IPS-15b (cell line): Measurements from ENCODE around the gene TH.
"Not testable (repeated sequence)": the region's sequence is repeated elsewhere in the genome, so short reads cannot be mapped to it uniquely, and the experiment has no call there.

Source experiments
- H3K27me3 ChIP-seq: one replicate; pipeline ENCODE4 v1.6.1; 2013; ENCODE audit warnings: low read length; ENCODE audit not compliant: control insufficient read depth, insufficient read depth
- H3K36me3 ChIP-seq: one replicate; pipeline ENCODE4 v1.6.1; 2013; ENCODE audit warnings: low read length; ENCODE audit not compliant: control insufficient read depth, insufficient read depth
- H3K4me1 ChIP-seq: one replicate; pipeline ENCODE4 v1.6.1; 2013; ENCODE audit warnings: mild to moderate bottlenecking, low read length; ENCODE audit not compliant: control insufficient read depth, insufficient read depth
- H3K4me3 ChIP-seq: one replicate; pipeline ENCODE4 v1.5.1; 2013; ENCODE audit warnings: low read depth, low read length
- H3K9ac ChIP-seq: one replicate; pipeline ENCODE4 v1.6.1; 2013; ENCODE audit warnings: low read depth, mild to moderate bottlenecking, low read length
- H3K9me3 ChIP-seq: one replicate; pipeline ENCODE4 v1.6.1; 2013; ENCODE audit warnings: mild to moderate bottlenecking, low read length; ENCODE audit not compliant: control insufficient read depth, insufficient read depth

The TH gene

DNA sequence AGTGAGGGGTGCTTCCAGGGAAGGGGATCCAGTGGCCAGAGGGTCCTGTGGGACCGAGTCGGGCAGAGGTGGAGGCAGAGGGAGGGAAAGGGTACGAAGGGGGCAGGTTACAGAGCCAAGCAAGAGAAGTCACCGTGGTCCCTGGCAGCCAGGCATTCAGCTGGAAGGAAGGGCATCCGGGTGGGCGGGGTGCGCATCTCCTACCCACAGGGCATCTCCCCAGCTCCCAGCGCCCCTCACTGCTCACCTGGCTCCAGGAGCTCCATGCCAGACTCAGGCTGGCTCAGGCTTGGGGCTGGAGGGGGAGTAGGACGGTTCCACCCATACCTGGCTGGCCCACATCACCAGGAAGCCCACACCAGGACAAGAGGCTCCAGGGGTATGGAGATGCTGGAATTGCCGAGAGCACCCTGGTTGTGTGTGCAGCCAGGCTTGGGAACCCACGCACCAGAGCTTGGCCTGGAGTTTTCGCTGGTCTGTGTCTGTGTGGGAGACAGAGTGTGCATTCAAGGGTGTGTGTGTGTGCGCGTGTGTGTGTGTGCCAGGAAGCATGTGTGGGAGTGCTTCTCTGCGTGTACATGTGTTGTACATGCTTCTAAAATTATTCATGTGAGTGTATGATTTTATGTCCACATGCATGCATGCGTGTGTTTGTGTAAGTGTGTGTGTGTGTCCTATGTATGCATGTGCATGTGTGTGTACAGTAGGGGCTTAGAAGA is 6.6 kb upstream of the TH start:
- not testable (repeated sequence) for H3K9ac ChIP-seq, H3K27me3 ChIP-seq, H3K9me3 ChIP-seq, H3K36me3 ChIP-seq, H3K4me3 ChIP-seq, H3K4me1 ChIP-seq

DNA sequence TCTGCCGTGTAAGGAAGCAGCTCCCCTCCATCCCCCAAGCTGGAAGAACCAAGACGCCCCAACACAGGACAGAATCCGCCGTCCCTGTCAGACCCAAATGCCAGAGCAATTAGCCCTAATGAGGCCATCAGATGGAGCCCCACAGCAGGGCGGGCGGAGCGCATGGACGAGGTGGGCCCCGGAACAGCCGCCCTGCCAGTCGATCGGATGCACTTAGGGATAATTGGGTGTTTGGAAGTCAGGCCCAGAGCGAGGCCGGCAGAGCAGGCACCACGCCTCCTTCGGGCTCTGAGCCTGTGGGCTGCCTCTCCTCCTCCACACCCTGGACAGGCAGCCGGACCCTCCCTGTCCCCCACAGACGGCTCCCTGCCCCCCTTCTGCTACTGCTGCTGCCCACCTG is 5.5 kb upstream of the TH start:
- Histone ChIP-seq H3K4me3 (no peak overlapping the region), H3K4me1 (no peaks in the 10 kb centered on the region), H3K9ac (no peak overlapping the region), H3K36me3 (no peaks in the 10 kb centered on the region), H3K9me3 (no peaks in the 10 kb centered on the region), H3K27me3 (no peaks in the 10 kb centered on the region)

DNA sequence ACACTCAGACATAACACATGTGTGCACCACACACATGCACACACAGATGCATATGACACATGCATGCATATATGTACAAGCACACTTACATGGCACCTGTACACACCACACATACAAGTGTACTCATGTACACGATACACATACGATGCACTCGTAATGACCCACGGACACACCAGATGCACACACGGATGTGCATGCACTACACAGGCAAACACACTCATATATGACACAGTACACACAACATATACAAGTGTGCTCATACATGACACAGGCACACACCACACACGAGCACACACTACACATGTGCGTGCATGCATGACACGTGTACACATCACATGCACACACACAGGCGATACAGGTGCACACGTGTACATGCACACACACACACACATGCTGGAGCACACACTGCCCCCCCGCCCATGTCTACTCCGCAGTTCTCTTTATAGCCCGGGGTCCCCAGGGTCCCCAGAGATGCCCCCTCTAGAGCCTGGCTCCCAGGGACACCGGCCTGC is 4.8 kb upstream of the TH start:
- no peak overlapping the region for H3K9ac ChIP-seq
- no peaks in the 10 kb centered on the region for H3K4me1 ChIP-seq
- no peaks in the 10 kb centered on the region for H3K27me3 ChIP-seq
- H3K4me3 ChIP-seq, result no peak overlapping the region
- H3K36me3 ChIP-seq, result no peaks in the 10 kb centered on the region
- no peaks in the 10 kb centered on the region for H3K9me3 ChIP-seq

DNA sequence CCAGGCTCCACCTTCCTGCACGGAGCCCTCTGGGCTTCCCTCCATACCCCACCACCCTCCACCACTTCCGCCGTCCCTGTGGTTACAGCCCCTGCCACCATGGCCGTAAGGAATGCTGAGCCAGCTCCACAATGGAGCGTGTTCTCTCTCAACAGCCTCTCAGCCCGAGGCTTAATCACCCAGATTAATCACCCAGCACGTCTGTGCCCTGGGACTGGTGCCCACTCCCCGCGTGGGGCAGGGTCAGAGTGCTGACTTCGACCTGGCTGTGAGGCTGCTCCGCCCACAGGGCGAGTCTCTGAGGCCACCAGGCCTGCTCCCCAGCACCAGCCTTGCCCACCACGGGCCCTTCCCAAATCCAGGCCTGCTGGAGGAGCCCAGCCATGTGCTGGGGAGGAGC is 4.0 kb upstream of the TH start:
- Histone ChIP-seq H3K27me3 (no peaks in the 10 kb centered on the region), H3K9me3 (no peaks in the 10 kb centered on the region), H3K36me3 (no peaks in the 10 kb centered on the region), H3K4me1 (no peaks in the 10 kb centered on the region), H3K4me3 (no peak overlapping the region), H3K9ac (no peak overlapping the region)

DNA sequence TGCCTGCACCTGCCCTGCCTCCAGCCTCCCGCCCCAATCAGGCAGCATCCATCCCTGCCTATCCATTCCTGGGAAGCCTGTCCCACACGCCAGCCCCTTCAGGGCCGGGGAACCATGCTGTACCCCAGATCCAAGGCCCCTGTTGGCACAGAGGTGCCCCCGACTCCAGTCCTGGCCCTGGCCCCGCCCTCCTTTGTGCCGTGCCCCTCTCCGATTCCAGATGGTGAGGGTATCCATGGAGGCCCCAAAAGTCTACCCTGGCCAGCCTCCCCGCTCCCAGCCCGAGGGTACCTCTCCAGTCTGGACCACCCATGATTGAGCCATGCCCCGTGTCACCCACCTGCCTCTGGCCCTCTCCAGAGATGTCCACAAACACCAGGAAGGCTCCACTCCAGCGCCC is 2.7 kb upstream of the TH start:
- Histone ChIP-seq H3K9me3 (no peaks in the 10 kb centered on the region), H3K27me3 (no peaks in the 10 kb centered on the region), H3K9ac (no peak overlapping the region), H3K4me1 (no peaks in the 10 kb centered on the region), H3K4me3 (no peak overlapping the region), H3K36me3 (no peaks in the 10 kb centered on the region)

DNA sequence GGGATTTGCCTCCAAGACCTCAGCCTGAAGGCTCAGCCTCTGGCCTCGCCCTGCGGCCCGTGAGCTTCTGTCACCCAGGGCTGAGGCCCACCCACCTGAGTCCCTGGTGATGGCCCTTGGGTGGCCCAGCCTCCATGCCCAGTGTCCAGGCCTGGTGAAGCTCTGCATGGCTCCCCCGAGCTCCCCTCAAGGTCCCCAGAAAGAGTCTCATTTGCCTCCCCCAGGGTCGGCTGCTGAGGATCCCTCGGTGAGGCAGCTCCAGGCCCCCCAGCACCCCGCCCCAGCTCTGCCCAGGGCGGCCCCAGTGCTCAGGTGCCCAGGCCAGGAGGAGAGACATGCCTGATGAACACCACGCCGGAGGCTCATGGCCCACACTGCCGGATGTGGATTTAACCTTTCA is 2.1 kb upstream of the TH start:
- no peaks in the 10 kb centered on the region for H3K9me3 ChIP-seq
- no peaks in the 10 kb centered on the region for H3K27me3 ChIP-seq

DNA sequence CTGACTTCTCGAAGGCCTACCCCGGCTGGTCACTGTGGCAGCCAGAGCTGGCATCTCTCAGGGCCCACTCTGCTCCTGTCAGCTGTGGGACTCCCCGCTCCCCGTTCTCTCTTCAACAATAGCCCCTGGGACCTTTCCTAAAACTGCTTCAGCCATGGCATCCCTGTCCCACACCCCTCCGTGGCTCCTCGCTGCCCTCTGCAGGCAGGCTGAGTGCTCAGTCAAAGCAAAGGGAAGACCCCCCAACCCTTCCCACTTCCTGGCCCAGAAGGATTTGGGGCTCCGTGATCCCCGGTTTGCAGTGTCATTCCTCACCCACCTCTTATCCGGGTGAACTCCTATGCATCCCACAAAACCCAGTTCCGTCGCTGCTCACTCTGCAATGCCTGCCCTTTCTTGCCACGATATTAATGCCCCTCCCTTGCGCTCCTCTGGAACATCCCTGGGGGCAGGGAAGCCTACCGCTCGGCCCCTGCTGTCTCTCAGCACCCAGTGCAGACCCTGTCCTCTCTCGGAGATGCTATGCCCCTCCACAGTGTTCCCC is 1.6 kb upstream of the TH start:
- Histone ChIP-seq H3K4me3 (no peak overlapping the region), H3K9me3 (no peaks in the 10 kb centered on the region), H3K4me1 (no peaks in the 10 kb centered on the region), H3K9ac (no peak overlapping the region), H3K27me3 (no peaks in the 10 kb centered on the region), H3K36me3 (no peaks in the 10 kb centered on the region)

More for the DNA sequence above, 2.1 kb upstream of the TH start:
- no peak overlapping the region for H3K4me3 ChIP-seq
- H3K36me3 ChIP-seq, result no peaks in the 10 kb centered on the region
- H3K9ac ChIP-seq, result no peak overlapping the region
- H3K4me1 ChIP-seq, result no peaks in the 10 kb centered on the region

DNA sequence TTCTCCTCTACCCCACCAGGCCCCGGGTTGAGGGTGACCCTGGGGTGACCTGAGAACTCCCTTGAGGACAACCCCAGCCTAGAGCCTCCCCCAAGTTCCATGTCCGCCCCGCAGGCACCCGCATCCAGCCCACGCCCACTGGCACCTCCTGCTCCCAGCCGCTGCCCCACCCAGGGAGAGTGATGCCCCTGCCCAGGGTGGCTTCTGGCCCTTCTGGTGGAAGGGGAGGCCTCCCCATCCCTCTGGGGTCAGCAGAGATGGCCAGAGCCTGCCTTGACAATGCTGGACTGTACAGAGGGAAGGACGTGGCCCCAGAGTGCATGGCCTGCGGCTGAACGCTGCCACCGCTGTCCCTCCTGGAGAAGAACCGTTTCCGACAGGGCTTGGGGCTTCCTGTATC is 1.1 kb upstream of the TH start:
- Histone ChIP-seq H3K9ac (no peak overlapping the region), H3K9me3 (no peaks in the 10 kb centered on the region), H3K27me3 (no peaks in the 10 kb centered on the region), H3K36me3 (no peaks in the 10 kb centered on the region), H3K4me1 (no peaks in the 10 kb centered on the region), H3K4me3 (no peak overlapping the region)

DNA sequence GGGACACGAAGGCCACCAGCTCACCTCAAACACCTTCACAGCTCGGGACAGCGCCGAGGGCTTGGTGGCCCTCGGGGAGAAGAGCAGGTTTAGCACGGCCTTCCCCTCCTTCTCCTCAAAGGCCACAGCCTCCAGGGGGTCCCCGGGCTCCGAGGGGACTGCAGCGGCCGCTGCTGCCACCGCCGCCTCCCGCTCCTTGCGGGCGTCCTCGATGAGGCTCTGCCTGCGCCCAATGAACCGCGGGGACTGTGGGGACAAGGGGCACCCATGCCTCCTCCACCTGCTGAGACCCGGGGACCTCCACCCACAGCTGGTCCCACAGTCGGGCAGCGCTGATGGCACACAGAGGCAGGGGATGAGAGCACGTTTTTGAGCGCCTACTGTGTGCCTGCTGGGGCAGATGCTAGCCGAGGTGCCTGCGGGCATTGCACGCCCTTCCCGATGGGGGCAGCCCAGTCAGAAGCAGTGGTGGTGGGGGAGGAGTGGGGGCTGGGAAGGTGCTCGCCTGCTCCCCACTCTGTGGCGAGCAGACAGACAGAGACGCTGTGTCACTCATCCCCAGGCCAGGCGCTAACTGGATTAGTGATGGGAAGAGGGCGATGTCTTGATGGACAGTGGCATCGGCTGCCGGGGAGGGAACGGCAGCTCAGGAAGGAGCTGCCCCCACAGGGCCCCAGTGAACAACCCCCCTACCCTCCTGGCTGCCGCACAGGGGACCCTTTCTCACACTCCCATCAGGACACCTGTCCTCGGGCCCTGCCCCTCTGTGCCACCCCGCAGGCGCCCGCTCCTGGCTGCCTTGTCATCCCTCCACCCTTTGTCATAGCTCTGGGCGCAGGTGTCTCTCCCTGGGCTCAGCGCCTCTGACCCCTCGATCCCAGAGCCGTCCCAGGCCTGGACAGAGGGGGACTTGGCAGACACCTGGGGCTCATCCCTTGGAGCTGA is 1.7 kb downstream of the TH start:
- no peaks in the 10 kb centered on the region for H3K36me3 ChIP-seq
- no peaks in the 10 kb centered on the region for H3K27me3 ChIP-seq
- no peaks in the 10 kb centered on the region for H3K4me1 ChIP-seq
- no peaks in the 10 kb centered on the region for H3K9me3 ChIP-seq
- H3K4me3 ChIP-seq, result no peak overlapping the region
- no peak overlapping the region for H3K9ac ChIP-seq

DNA sequence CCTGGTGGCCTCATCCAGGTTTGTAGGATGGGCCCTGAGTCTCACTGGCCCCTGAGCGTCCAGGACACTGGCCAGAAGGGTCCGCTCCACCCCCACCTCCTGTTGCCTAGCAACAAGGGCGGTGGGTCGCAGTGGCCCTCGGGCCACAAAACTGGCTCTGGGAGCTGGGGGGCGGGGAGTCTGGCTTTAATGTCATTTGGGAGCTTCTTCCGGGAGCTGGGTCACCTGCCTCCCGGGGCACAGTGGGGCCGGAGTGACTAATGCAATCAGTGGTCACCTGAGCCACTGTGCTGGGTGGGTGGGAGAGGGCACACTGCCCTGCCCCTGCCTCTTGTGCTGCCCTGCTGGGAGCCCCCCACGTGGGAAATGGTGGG is 2.6 kb downstream of the TH start:
- no peaks in the 10 kb centered on the region for H3K36me3 ChIP-seq
- no peaks in the 10 kb centered on the region for H3K27me3 ChIP-seq
- H3K9ac ChIP-seq, result no peak overlapping the region
- no peaks in the 10 kb centered on the region for H3K9me3 ChIP-seq
- no peaks in the 10 kb centered on the region for H3K4me1 ChIP-seq
- H3K4me3 ChIP-seq, result no peak overlapping the region

DNA sequence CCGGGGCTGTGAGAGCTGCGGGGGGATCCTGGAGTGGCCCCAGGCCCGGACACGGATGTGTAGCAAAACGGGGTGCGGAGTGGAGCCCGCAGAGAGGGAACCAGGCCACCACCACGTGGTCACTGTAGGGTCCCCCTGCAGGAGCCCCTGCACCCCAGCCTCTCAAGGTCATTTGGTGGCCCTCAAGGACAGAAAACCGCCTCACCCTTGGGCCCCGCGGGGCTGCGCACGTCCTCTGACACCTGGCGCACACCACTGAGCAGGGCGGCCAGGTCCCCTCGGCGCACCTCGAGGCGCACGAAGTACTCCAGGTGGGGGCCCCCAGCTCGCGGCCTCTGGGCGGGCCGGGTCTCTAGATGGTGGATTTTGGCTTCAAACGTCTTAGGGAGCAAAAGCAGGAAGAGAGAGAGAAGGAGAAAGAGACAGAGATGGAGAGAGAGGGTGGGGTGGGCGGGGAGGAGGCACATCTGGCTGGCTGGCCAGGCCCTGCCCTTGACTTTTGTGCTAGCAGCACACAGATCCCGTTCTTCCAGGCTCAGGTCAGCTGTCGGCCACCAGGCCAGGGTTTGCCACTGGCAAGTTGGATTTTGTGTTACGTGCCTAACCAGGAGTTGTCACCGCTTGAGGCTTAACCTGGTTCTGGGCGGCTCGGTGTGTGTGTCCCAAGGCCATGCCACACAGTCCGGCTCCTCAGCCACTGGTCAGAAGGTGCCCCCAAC is 3.2 kb downstream of the TH start:
- no peak overlapping the region for H3K4me3 ChIP-seq
- H3K27me3 ChIP-seq, result no peaks in the 10 kb centered on the region
- H3K36me3 ChIP-seq, result no peaks in the 10 kb centered on the region
- H3K4me1 ChIP-seq, result no peaks in the 10 kb centered on the region
- no peak overlapping the region for H3K9ac ChIP-seq
- H3K9me3 ChIP-seq, result no peaks in the 10 kb centered on the region
